Breast epithelium (tissue), 3 donors: ENCODE measurements around the gene CNTN1.

Experiments used
- CTCF ChIP-seq, 3 donors: fragments of 450-650 bp; IDR thresholded peaks; one replicate each; pipeline ENCODE4 v1.5.1; 2016 to 2017; ENCODE audit warnings: antibody characterized with exemption in 3 of 3, mild to moderate bottlenecking in 3 of 3, moderate library complexity in 3 of 3
- POLR2A ChIP-seq: fragments of 450-650 bp; IDR thresholded peaks from one replicate; pipeline ENCODE4 v1.6.1; 2016; ENCODE audit warnings: antibody characterized with exemption, mild to moderate bottlenecking, moderate library complexity
- POLR2AphosphoS5 ChIP-seq, 3 donors: sonication (generic); formaldehyde crosslinking; IDR thresholded peaks; one replicate each; pipeline ENCODE4 v1.6.1; 2017; ENCODE audit warnings: antibody characterized with exemption in 3 of 3

DNA sequence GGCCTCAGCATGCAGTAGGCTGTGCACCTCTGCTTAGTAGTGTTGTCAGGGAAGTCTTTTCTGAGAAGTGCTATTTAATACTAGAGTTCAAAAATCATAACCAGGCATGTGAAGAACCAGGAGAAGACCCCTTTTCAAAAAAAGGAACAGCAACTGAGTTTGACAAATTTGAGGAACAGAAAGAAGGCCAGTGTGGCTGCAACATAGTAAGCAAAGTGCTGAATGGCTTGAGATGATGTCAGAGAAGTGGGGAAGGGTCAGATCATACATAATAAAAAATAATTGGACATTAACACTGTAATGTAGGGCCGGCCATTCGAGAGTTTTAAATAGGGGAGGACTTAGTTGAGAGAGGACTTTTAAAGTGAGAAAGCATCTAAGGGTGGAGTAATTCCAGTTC is 11.1 kb upstream of the CNTN1 start:
- TF ChIP-seq CTCF (IDR thresholded peaks at IDR 0.05) (no peak), POLR2A (no peak), POLR2AphosphoS5 (IDR thresholded peaks at IDR 0.05) (no peak)
